ENCODE data around the gene ZNF892. TPM values are rescaled to one million over a fixed set of nuclear protein-coding genes. Genes with fewer than 3 reads are reported as not detected.

The ZNF892 gene
- total RNA-seq, 2 donors from 2014 or later: 2.2 to 3.2 TPM

DNA sequence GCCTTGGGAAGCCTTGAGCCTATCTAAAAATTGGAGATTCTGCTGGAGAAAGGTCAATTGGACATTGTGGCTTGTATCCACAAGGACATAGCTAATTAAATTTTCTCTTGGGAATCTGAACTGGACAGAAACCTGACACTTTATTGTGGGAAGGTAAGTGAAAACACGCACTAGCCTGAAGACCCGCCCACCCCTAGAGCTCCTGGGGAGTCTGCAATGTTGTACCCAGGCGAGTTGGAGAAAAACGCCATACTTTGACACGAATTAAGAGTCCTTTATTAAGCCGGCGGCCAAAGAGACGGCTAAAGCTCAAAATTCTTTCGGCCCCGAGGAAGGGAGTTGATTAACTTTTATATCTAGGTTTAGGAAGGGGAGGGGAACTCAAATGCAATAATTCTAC, 1.2 kb upstream of the ZNF892 start:
- Histone ChIP-seq H3K4me1 (peaks cover 0 to 16% of the 10 kb centered on the region in 2 donors), H3K27me3 (no peaks in the 10 kb centered on the region), H3K27ac (no peak overlapping the region), H3K36me3 (peaks cover 4% of the 10 kb centered on the region), H3K9me3 (peaks cover 0 to 10% of the 10 kb centered on the region in 2 donors), H3K4me3 (peak overlapping the region in 1 of 2 donors; percentile 83)
- TF ChIP-seq, protein P1, sequence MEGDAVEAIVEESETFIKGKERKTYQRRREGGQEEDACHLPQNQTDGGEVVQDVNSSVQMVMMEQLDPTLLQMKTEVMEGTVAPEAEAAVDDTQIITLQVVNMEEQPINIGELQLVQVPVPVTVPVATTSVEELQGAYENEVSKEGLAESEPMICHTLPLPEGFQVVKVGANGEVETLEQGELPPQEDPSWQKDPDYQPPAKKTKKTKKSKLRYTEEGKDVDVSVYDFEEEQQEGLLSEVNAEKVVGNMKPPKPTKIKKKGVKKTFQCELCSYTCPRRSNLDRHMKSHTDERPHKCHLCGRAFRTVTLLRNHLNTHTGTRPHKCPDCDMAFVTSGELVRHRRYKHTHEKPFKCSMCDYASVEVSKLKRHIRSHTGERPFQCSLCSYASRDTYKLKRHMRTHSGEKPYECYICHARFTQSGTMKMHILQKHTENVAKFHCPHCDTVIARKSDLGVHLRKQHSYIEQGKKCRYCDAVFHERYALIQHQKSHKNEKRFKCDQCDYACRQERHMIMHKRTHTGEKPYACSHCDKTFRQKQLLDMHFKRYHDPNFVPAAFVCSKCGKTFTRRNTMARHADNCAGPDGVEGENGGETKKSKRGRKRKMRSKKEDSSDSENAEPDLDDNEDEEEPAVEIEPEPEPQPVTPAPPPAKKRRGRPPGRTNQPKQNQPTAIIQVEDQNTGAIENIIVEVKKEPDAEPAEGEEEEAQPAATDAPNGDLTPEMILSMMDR (IDR thresholded peaks at IDR 0.05): no peak
- DNase-seq (ENCODE audit: low spot score): no peak

DNA sequence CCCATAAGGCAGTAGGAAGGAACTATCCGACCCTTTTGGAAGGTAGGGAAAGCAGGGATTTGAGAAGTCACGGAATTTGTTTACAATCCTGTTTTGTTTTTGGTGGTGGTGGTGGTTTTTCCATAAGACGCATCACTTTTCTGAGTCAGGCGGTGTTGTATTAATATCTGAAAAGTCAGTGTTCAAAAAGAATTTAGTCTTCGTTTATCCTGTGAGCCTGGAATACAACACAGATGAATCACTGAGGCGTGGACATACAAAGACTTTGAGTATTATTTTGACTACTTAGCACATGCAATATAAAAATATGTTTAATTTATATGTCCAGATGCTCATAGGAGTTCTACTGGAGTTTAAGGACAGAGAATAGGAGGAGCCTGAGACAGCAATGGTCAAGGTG, 785 bp downstream of the ZNF892 start:
- H3K4me1 ChIP-seq: peaks cover 0 to 16% of the 10 kb centered on the region in 2 donors
- H3K27me3 ChIP-seq: no peaks in the 10 kb centered on the region
- no peak for DNase-seq (ENCODE audit: low spot score)
- peak overlapping the region; percentile 65 to 83 for H3K4me3 ChIP-seq
- TF ChIP-seq, protein P1 (IDR thresholded peaks at IDR 0.05): no peak
- peaks cover 23% of the 10 kb centered on the region for H3K36me3 ChIP-seq
- H3K27ac ChIP-seq: peak overlapping the region in 1 of 2 donors; percentile 93
- H3K9me3 ChIP-seq: peaks cover 8 to 30% of the 10 kb centered on the region in 2 donors

DNA sequence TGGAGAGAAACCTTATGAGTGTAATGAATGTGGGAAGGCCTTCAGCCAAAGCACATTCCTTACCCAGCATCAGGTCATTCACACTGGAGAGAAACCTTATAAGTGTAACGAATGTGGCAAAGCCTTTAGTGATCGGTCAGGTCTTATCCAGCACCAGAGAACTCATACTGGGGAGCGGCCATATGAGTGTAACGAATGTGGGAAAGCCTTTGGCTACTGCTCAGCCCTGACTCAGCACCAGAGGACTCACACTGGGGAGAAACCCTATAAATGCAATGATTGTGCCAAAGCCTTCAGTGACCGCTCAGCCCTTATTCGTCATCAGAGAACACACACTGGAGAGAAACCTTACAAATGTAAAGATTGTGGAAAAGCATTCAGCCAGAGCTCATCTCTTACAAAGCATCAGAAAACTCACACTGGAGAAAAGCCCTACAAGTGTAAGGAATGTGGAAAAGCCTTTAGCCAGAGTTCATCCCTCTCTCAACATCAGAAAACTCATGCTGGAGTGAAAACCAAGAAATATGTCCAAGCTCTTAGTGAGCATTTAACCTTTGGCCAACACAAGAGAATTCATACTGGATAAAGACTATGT, 7.8 kb downstream of the ZNF892 start:
- Histone ChIP-seq H3K4me3 (no peak overlapping the region), H3K9me3 (peaks cover 44 to 100% of the 10 kb centered on the region in 2 donors), H3K27me3 (no peaks in the 10 kb centered on the region), H3K36me3 (peaks cover 72% of the 10 kb centered on the region), H3K27ac (no peak overlapping the region), H3K4me1 (no peaks in the 10 kb centered on the region)
- DNase-seq (ENCODE audit: low spot score): no peak
- TF ChIP-seq, protein P1 (IDR thresholded peaks at IDR 0.05): no peak

DNA sequence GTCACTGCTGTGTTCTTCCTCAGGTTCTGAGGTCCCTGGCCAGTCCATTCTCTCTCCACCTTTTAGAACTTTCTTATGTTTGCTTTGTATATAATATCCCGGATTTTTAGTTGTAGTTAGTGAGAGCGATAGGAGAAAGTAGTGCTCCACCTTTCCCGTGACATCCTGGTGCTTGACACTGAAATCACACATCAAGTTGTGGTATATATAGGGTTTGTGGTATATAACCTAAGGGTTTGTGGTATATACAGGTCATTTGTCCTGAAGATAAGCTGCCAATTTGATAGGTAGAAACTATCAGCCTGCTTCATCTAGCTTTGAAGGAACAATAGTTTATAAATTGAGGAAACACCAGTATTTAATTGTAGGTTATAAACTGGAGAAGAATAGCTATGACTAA, 13.1 kb downstream of the ZNF892 start:
- Histone ChIP-seq H3K4me1 (no peaks in the 10 kb centered on the region), H3K27ac (no peak overlapping the region), H3K9me3 (peaks cover 30 to 100% of the 10 kb centered on the region in 2 donors), H3K4me3 (no peak overlapping the region), H3K27me3 (no peaks in the 10 kb centered on the region), H3K36me3 (peaks cover 29% of the 10 kb centered on the region)
- no peak for DNase-seq (ENCODE audit: low spot score)
- TF ChIP-seq, protein P1 (IDR thresholded peaks at IDR 0.05): no peak

DNA sequence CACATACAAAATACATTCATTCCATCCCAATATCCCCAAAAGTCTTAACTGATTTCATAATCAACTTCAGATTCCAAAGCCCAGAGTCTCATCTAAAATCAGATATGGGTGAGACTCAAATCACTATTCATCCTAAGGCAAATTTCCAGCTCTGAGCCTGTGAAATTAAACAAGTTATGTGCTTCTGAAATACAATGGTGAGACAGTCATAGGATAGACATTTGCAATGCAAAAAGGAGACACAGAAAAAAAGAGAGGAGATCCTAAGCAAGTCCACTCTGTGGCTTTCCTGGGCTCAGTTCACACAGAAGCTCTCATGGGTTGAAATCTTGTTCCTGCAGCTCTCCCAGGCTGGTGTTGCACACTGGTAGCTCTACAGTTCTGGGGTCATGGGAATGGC, 18.3 kb downstream of the ZNF892 start:
- Histone ChIP-seq H3K4me1 (no peaks in the 10 kb centered on the region), H3K36me3 (no peaks in the 10 kb centered on the region), H3K27me3 (no peaks in the 10 kb centered on the region), H3K4me3 (no peak overlapping the region), H3K9me3 (peaks cover 10 to 88% of the 10 kb centered on the region in 2 donors), H3K27ac (no peak overlapping the region)
- no peak for DNase-seq (ENCODE audit: low spot score)
- TF ChIP-seq, protein P1 (IDR thresholded peaks at IDR 0.05): no peak

DNA sequence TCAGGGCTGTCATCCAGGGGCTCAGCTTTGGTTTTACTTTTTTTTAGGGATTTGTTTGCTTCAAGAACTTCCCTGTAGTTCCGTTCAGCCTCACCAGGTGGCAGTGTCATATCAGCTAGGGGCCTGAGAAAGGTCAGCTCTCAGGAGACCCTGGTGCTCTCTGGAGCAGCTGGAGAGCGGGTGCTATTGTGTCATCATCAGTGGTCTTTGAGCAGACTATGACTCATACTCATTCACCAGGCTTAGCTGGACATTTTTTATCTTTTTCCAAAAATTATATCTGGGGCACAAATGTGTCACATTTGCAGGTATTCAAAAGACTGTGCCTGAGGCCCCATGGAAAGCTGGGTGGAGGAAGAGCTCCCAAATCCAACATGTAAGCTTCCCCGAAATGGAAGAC, 24.4 kb downstream of the ZNF892 start:
- TF ChIP-seq, protein P1 (IDR thresholded peaks at IDR 0.05): peak in 1 of 2 donors; percentile 48
- Histone ChIP-seq H3K27ac (no peak overlapping the region), H3K9me3 (peaks cover 0 to 50% of the 10 kb centered on the region in 2 donors), H3K27me3 (no peaks in the 10 kb centered on the region), H3K36me3 (no peaks in the 10 kb centered on the region), H3K4me3 (no peak overlapping the region), H3K4me1 (no peaks in the 10 kb centered on the region)
- no peak for DNase-seq (ENCODE audit: low spot score)
